Activated CD8-positive, alpha-beta memory T cell treated with anti-CD3 and anti-CD28 coated beads for 4 hours (primary cell): ENCODE measurements around the gene OR10A3.

ENCODE experiments used
- DNase-seq, 2 donors: peaks; one replicate each; pipeline ENCODE4 v3.0.0-alpha.2; 2020; ENCODE audit warnings: low read depth in 2 of 2

The OR10A3 gene

DNA sequence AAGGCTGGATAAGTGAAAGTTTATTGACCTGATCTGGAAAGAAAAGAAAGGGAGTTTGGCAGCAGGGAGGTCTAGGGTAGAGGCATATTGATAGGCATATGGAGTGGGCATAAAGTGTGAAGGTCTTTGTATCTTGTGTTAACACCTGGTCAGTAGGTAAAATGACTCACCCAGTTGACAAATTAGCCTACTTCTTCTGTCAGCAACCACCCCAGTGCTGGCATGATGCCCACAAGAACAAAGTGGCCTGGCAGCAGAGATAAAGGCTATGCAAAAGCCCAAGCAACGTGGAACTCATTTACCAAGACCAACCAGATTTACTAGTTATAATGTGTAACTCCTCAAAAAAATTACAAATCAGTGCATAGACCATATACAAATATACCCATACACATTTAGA is 4.9 kb downstream of the OR10A3 start:
- DNase-seq: no peak

DNA sequence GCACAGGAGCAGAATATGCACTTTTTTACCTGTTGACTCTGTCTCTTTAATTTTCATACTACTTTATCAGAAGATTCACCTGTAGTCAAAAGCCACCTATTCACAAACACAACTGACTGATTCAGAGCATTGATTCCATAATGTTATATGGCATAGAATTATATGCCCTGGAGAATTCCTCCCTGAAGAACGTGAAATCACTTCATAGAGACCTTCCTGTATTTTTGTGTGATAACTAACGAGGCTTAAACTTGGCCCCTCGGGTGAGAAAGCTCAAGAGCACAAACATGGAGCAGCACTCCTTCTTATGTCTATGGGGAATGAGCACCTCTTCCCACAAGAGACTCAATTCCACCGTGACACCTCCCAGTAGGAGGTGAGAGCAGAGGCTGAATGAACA is 10.3 kb downstream of the OR10A3 start, which contains the start of gene OR10A6:
Gene OR10A6, minus strand, starts transcription at position 101 of the 400 bp plus-strand sequence. CDS start 2,606 bp downstream, outside the sequence.
- no peak for DNase-seq

DNA sequence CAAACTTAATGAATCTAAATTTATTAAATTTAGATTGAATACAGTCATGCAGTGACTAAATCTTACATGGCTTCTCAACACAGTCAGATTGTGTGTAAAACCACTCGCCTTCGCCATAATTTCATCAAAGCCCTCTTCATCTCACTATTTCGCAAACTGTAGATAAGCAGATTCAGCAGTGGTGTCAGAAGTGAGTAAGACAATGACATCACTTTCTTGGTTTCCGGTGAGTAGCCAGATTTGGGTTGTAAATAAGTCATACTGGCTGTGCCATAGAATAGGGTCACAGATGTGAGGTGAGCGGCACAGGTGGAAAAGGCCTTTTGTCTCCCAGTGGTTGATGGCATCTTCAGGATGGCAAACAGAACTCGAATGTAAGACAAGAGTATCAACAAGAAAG is 13.9 kb downstream of the OR10A3 start:
- DNase-seq: no peak

DNA sequence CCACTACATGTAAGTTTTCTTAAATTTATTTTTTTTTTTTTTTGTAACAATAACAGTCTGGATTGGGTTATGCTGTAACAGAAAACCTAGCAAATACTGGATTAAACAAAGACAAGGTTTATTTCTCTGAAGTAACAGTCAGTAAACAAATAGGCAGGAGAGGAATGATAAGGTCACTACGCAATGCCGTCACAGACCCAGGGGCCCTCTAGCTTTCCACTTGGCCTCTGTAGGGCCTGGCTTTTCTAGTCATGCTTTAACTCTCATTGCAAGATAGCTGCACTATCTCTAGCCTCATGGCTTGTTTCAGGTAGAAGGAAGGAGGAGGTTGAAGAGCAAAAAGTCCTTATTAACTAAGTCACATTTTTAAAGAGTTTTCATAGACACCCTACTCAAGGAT is 17.0 kb downstream of the OR10A3 start:
- no peak for DNase-seq

DNA sequence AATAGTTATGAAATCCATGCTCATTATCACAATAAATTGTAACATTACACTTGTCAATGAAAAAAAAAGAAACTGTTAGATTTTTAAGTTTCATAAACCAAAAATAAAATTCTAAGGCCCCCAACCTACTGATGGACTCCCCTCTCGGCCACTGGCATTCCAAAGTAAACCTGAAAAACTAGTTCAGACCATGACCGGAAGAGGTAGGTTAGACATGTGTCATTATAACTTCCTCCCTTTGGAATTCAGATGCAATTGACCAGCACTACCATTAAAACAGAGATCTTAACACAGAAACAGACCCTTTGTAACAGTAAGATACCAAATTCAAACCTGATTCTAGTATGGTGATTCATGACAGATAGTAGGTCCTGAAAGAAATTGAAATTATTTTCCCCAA is 23.4 kb downstream of the OR10A3 start:
- no peak for DNase-seq

DNA sequence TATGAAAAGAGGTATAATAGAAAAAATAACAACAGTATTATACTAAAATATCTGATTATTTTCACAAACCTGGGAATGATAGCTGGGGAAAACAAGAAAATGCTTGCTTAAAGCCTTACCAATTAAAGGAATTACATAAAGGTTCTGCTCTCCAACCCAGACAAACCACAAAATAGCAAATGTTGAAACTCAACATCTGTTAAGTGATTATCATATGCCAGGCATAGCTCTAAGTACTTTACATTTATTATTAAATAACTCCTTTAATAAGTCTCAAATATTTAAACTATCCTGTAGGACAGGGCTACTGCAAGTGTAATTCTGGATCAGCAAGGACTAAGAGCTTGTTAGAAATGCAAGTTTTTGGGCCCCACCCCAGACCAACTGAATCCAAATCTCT is 30.5 kb downstream of the OR10A3 start:
- no peak for DNase-seq

DNA sequence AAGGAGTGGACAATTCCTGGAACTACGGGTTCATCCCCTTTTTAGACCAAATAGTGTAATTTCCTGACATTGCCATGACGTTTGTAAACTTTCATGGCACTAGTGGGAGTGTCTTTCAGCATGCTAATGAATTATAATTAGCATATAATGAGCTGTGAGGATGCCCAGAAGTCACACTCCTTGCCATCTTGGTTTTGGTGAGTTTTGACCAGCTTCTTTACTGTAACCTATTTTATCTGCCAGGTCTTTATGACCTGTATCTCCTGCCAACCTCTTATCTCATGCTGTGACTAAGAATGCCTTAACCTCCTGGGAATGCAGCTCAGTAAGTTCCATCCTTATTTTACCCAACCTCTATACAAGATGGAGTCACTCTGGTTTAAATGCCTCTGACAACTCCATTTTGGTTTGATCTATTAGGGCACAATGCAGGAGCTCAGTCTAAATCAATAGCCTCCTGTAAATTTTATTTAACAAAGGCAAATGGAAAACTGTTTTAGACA is 31.2 kb downstream of the OR10A3 start:
- no peak for DNase-seq

DNA sequence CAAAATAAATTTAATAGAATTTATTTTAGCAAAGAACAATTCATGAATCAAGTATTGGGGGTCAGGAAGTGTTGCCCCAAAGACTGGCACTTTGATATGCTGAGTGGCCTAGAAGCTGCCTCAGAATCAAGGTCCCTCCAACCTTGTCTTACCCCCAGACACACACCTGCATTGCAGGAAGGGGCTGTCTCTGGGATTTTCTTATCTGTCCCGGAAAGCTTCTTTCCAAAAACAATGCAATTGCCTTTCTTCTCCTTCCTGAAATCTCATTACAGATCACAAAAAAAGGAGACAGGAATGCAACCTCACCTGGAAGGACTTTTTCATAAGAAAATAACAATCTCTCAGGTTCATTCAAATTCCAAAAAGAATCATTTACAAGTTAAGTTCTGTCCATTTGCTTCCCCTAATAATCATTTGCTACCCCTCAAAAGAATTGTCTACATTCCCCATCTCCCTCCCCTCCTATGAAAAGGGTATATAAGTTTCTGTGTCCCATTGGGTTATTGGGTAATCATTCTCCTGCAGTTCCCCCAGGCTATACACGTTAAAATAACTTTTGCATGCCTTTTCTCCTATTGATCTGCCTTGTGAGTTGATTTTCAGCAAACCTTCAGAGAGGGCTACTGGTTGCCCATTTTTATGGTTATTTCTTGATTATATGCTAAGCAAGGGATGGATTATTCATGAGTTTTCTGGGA is 31.8 kb downstream of the OR10A3 start:
- no peak for DNase-seq

DNA sequence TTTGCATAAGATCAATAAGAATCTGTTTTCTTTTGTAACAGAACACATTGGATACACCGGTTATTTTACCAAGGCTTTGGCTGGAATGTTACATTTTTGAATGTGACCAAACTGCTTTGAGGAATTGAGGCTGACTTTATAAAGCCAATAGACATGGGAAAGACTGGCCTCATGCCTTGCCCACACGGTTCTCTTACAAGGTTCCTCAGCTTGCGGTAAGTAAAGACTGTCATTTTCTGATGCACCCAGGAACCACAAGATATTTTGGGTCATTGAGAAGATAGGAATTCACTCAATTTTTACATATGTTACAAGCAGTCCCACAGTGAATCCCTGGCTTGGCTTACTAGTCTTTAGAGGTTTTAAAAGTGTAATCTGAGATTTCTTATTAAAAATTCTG is 34.4 kb downstream of the OR10A3 start:
- no peak for DNase-seq

DNA sequence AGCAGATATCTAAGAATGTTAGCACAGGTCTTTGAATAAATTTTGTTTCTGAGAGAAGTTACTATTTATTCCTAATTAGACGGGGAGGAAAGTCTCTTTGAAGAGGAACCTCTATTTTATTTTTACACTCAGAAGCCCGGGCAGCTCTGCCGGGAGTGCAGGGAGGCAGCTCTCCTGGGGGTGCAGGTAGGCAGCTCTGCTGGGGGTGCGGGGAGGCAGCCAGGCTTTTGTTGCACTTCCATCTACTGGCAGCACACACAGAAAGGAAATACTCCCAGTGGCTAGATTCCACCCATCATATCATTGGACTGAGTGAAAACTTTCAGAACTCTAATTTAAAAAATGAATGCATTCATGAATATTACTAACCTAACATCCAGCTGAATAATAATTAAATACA is 35.0 kb downstream of the OR10A3 start:
- DNase-seq: no peak

DNA sequence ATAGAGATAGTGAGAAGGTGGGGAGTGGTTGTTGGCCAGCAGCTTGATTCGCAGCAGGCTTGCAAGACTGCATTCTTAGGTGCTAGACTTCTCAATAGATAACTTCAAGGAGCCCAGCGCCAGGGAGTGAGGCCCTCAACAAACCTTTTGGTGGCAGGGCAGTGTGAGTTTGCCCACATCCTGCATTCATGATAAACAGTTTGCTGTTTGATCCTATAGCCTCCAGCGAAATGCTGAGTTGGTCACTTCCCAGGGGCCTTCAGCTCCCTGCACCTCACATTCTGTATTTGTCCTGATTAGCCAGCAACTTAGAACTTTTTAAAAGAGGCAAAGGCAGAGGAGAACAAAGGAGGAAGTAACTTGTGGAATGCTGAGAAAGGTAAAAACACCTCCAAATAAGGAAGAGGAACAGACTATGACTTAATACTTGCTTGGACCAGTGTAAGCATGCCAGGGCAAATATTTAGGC is 35.5 kb downstream of the OR10A3 start:
- DNase-seq: no peak

DNA sequence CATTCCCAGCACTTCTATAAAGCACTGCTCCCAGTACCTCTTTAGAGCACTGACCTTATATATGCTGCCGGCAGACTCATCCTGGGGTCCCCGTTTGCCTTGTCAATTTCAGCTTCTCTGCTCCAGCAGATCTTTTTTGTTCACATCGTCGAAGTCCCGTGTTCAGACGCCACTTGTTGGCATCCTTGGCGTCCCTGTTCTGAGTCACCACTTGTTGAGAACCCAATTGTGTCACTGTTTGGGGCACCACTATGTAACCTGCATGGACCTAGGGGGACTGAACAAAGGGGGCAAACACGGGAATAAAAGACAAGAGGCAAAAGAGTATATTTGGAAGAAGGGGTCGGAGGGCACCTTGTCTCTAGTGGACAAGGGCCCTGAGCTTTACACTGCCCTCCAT is 36.0 kb downstream of the OR10A3 start:
- no peak for DNase-seq

DNA sequence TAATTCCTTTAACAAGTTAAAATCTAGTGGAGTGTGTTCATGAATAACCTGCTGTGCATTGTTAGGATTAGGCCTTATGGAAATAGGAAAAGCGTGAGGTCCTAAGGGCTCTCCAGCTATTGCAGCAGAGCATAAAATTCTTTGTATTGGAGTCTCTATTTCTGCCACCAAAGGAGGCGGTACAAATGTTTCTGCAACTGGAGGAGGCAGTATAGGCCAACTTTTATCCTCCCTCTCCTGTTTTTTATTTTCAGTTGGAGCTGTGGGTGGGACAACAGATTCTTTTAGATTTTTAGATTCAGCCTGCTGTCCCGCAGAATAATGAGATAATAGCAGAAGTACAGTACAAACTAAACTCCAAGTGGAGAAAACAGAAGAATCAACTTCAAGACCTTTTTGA is 36.6 kb downstream of the OR10A3 start:
- DNase-seq: no peak

DNA sequence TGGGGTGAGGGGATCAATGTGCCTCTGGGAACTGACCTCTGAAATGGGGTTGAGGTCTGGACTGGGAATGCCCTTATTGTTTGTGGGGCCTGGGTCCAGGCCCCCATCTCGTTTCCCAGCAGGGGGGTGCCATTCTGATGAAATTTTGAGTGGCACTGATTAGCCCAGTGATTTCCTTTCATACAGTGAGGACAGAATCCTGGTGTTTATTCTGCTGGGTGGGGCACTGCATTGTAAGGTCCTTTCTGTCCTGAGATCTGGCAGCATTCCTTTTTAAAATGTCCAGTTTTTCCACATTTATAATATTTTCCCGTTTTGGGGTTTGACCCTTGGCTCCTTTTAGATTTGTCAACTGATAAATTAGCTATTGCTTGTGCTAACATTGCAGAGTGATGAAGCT is 37.6 kb downstream of the OR10A3 start:
- no peak for DNase-seq

DNA sequence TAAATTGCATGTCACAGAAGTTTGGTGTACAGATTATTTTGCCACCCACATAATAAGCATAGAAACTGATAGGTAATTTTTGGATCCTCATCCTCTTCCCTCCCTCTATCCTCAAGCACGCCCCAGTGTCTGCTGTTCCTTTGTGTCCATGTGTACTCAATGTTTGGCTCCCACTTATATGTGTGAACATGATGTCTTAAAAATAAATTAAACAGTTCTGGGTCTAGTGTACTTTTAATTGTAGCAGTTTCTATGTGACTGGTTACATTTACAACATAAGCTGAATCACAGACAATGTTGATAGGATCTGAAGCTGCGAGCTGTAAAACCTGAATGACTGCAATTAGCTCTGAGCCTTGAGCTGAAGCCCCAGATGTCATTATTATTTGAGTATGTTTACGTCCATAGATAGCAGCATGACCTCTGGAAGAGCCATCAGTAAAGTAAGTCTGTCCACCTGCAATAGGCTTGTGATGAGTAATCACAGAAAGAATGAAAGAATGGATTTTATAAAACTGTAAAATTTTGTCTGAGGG is 40.1 kb downstream of the OR10A3 start:
- DNase-seq: no peak

DNA sequence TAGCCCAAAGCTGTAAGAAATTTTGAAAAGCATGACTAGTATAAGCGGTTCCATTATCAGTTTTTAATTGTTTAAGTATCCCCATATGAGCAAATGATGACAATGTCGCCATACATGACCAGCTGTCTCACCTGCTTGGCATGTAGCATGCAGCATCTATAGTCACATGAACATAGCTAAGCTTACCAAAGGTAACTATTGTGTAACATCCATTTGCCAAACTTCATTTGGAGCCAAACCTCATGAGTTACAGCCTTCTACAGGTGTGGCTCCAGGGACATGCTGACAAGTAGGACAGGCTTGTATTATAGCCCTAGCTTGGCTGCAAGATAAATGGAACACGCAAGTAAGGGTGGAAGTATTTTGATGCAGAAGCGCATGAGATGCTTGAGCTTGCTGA is 40.8 kb downstream of the OR10A3 start:
- no peak for DNase-seq

DNA sequence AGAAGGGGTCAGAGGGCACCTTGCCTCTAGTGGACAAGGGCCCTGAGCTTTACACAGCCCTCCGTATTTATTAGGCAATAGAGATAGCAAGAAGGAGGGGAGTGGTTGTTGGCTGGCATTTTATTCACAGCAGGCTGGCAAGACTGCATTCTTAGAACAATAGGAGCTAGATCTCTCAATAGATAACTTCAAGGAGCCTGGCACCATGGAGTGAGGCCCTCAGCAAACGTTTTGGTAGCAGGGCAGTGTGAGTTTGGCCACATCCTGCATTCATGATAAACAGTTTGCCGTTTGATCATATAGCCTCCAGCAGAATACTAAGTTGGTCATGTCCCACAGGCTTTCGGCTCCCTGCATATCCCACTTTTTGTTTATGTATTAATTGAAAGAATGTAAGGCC is 42.1 kb downstream of the OR10A3 start:
- no peak for DNase-seq

DNA sequence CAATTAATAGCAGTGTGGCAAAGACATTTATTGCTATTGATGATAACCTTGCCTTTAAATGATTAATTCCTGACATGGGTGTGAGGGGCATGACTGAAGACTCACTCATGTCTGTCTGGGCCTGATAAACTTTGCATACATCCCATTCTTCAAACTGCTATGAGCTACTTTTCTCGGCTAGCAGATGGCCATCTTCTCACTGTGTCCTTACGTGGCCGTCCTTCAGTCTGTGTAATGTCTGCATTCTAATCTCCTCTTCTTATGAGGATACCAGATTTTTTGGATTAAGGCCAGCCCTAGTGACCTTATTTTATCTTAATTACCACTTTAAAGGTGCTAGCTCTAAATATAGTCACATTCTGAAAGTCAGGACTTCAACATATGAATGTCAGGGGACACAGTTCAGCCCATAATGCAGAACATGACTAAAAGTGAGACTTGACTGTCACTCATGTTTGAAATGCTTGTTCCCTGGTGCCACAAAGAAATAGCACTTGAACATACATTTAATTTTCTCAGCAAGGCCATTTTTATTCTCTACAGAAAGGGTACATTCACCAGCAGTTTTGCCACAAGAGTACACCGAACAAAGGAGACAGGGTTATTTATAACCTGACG is 42.7 kb downstream of the OR10A3 start:
- DNase-seq: no peak

DNA sequence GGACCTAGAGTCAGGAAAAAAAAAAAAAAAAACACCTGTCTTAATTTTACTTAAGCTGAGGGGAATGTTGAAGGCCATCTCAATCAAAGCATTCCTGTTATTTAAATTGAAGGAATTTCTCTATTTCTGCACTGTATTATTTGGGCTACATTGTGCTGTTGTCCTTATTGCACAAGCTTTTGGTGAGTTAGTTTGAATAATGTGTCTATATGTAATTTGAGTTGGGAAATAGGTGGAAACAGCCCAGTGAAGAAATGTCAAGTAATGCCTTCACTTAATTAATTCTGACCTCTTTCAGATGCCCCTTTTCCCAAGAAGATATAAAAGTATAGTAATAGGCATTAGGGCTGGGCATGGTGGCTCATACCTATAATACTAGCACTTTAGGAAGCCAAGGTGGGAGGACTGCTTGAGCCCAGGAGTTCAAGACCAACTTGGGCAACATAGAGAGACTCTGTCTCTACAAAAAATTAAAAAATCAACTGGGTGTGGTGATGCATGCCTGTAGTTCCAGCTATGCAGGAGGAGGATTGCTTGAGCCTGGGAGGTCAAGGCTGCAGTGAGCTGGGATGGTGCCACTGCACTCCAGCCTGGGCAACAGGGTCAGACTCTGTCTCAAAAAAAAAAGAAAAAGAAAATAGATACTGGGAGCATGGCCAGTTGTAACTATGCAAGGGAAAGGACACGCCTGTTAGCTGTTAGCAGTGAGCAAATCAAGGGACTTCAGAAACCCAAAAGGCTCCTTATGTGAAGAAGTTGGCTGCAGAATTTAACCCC is 45.3 kb downstream of the OR10A3 start:
- no peak for DNase-seq

DNA sequence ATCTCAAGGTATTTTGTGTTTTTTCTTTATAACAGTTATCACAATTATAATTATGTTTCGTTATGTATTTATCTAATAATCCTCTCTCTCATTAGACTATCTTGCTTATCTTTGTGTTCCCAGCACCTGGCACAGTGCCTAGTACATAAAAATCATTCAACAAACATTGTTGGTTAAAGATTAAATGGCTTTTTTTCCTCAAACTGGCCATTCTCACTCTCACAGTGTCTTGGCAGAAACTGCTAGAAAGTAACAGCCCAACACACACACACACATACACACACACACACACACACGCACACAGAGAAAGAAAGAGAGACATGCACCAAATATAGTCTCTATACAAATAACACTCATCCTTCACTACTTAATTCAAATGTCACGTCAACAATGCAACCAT is 47.3 kb downstream of the OR10A3 start:
- no peak for DNase-seq

DNA sequence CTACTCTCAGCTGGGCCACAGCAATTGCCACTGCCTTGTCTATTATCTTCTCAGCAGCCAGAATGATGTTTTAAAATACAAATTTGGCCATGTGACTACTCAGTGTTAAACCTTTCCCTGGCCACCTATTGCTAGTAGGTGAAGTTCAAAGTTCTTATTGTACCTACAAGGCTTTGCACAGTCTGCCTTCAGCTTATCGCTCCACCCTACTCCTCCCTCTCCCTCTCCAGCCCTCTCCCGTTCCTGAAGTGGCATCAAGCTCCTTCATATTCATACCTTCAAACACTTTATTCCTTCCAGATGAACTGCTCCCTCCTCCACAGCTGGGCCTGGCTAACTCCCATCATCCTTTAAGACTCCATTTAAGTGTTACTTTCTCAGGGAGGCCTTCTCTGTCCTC is 47.7 kb downstream of the OR10A3 start:
- DNase-seq: no peak

DNA sequence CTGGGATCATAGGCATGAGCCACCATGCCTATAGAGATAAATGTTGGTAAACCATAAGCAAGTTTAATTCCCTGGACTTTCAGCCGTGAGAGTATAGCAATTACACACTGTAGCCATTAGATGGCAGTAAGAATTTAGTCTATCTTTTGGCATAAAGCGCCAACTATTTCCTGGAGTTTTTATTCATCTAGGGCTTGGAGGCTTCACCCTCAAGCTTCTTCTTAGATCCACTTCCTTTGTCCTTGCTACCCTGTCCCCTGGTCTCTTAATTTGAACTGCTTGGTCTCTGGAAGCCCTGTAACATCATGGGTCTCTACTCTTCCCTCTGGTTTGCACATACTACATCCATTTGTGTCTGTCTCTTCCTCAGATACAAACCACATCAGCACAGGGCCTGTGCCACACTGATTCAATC is 48.7 kb downstream of the OR10A3 start:
- DNase-seq: no peak
